HG03045 (cell line): Measurements from ENCODE around the gene PVALEF.
"Not testable (repeated sequence)": the region's sequence is repeated elsewhere in the genome, so short reads cannot be mapped to it uniquely, and the experiment has no call there.

Experiments used
- ATAC-seq: cut with Tn5 transposase; IDR thresholded peaks from one replicate; pipeline ENCODE4 v1.9.1; 2021; ENCODE audit warnings: mild to moderate bottlenecking, moderate library complexity; ENCODE audit not compliant: unreplicated experiment

PVALEF gene

GRCh38 chr17:81143717-81144422 is 21.4 kb upstream of the PVALEF start:
- ATAC-seq: no peak

- ATAC-seq: no peak
These were observed 20.9 kb upstream of the PVALEF start for GRCh38 chr17:81144423-81144781.

GRCh38 chr17:81146208-81146607 is 19.1 kb upstream of the PVALEF start:
- ATAC-seq: not testable (repeated sequence)

- no peak for ATAC-seq
These were observed 17.6 kb upstream of the PVALEF start for GRCh38 chr17:81147701-81148100.

- no peak for ATAC-seq
These were observed 16.7 kb upstream of the PVALEF start for GRCh38 chr17:81148571-81148970.

- ATAC-seq: no peak
These were observed 16.2 kb upstream of the PVALEF start for GRCh38 chr17:81148986-81149533.

GRCh38 chr17:81150377-81151077 is 14.8 kb upstream of the PVALEF start:
- no peak for ATAC-seq

- no peak for ATAC-seq
These were observed 14.0 kb upstream of the PVALEF start for GRCh38 chr17:81151278-81151677.

GRCh38 chr17:81152288-81152828 is 12.9 kb upstream of the PVALEF start:
- no peak for ATAC-seq

GRCh38 chr17:81153340-81153803 is 11.9 kb upstream of the PVALEF start:
- ATAC-seq: no peak

- ATAC-seq: not testable (repeated sequence)
These were observed 11.3 kb upstream of the PVALEF start for GRCh38 chr17:81154016-81154415.

GRCh38 chr17:81154961-81155360 is 10.3 kb upstream of the PVALEF start:
- no peak for ATAC-seq

- no peak for ATAC-seq
These were observed 8.2 kb upstream of the PVALEF start for GRCh38 chr17:81156866-81157805.

GRCh38 chr17:81157848-81158687 is 7.2 kb upstream of the PVALEF start:
- ATAC-seq: no peak

GRCh38 chr17:81158688-81159590 is 6.4 kb upstream of the PVALEF start:
- no peak for ATAC-seq

- ATAC-seq: no peak
These were observed 5.6 kb upstream of the PVALEF start for GRCh38 chr17:81159611-81160265.

- ATAC-seq: no peak
These were observed 5.0 kb upstream of the PVALEF start for GRCh38 chr17:81160306-81160705.

GRCh38 chr17:81160747-81161453 is 4.4 kb upstream of the PVALEF start:
- no peak for ATAC-seq
